22Rv1 (cell line): ENCODE measurements around the gene BSND.

Source experiments
- CTCF ChIP-seq: fragments of 450-650 bp; IDR thresholded peaks from 2 replicates; pipeline ENCODE4 v1.5.1; 2017; ENCODE audit warnings: mild to moderate bottlenecking
- ZFX ChIP-seq: fragments of 450-650 bp; IDR thresholded peaks from 2 replicates; pipeline ENCODE4 v1.6.1; 2017; ENCODE audit warnings: antibody characterized with exemption, borderline replicate concordance

GRCh38 chr1:54982739-54983138 lies 16.0 kb upstream of the BSND start:
- TF ChIP-seq CTCF (no peak), ZFX (no peak)
